Esophagus squamous epithelium (tissue), 5 donors: Measurements from ENCODE around the gene LRRN2. TPM values are rescaled to one million over a fixed set of nuclear protein-coding genes. Genes with fewer than 3 reads are reported as not detected.
A peak's percentile ranks its signal among the peaks of the same experiment; 100 is the strongest.

Source experiments
- DNase-seq: peaks from one replicate; lab custom pipeline; 2025; lab: John Stamatoyannopoulos, UW
- H3K27ac ChIP-seq, 4 donors: fragments of 200-600 bp; sonication (generic); one replicate each; pipeline ENCODE4 v1.5.1; 2016 to 2019; ENCODE audit warnings: mild to moderate bottlenecking in 1 of 4
- H3K27me3 ChIP-seq, 4 donors: fragments of 200-600 bp; sonication (generic); 1 replicate in 3 of 4; 2 replicates in 1 of 4; pipeline versions ENCODE4 v1.5.1 to v1.6.0; 2017 to 2021; ENCODE audit warnings: antibody characterized with exemption in 1 of 4
- H3K36me3 ChIP-seq, 3 donors: fragments of 200-600 bp; sonication (generic); one replicate each; pipeline ENCODE4 v1.5.1; 2016 to 2019
- H3K4me1 ChIP-seq, 3 donors: fragments of 200-600 bp; sonication (generic); one replicate each; pipeline ENCODE4 v1.5.1; 2017 to 2019
- H3K4me3 ChIP-seq, 4 donors: fragments of 200-600 bp; sonication (generic); 1 replicate in 3 of 4; 2 replicates in 1 of 4; pipeline ENCODE4 v1.5.1; 2016 to 2019; ENCODE audit warnings: mild to moderate bottlenecking in 2 of 4, moderate library complexity in 1 of 4
- H3K9me3 ChIP-seq, 3 donors: fragments of 200-600 bp; sonication (generic); one replicate each; pipeline ENCODE4 v1.5.1; 2016 to 2019
- CTCF ChIP-seq, 6 experiments: fragments of 450-650 bp in 4 of 6; fragments of 200-600 bp in 2 of 6; sonication (generic) in 2 of 6; IDR thresholded peaks; one replicate each; pipeline ENCODE4 v1.5.1; 2016 to 2019; ENCODE audit warnings: antibody characterized with exemption in 6 of 6, mild to moderate bottlenecking in 4 of 6, moderate library complexity in 4 of 6
- POLR2A ChIP-seq, 4 donors: fragments of 450-650 bp; IDR thresholded peaks; one replicate each; pipeline ENCODE4 v1.6.1; 2017; ENCODE audit warnings: antibody characterized with exemption in 4 of 4, mild to moderate bottlenecking in 4 of 4, moderate library complexity in 3 of 4
- WGBS, 2 donors: methylation state at CpG; one replicate each; pipeline ENCODE4 v1.1.5; 2018; 5-methylcytosine and 5-hydroxymethylcytosine counted together
- intact Hi-C: fragments of 100-400 bp; cut with DNase I; formaldehyde crosslinking; loops from one replicate; pipeline ENCODE4 v1.15.0; 2022
- total RNA-seq, 4 donors: library from RNA; depleted of rRNA; stranded (reverse); fragments of >200 nt; gene quantifications; one replicate each; pipeline ENCODE4 v1.1.0, GENCODE V29; 2016
- donor health status: DM: yes; HTN: yes; CAD: no.

Gene LRRN2
- total RNA-seq: 1 to 10 TPM in 3 of 4 donors, under 1 TPM in 1; 0.18 to 1.8 (median 1.5) TPM

GRCh38 chr1:204685236-204686006 lies at the start of gene LRRN2:
Gene LRRN2 (minus strand): TSS chr1:204685738. CDS start chr1:204619992, 65,746 bp downstream.
- TF ChIP-seq POLR2A (IDR thresholded peaks at IDR 0.05): no peak
- TF ChIP-seq CTCF (IDR thresholded peaks at IDR 0.05): no peak
- intact Hi-C loops: no loop called here
- 2 to 60% methylated on average over 1 to 20 of the region's 84 CpGs for WGBS, 2 donors

DNA sequence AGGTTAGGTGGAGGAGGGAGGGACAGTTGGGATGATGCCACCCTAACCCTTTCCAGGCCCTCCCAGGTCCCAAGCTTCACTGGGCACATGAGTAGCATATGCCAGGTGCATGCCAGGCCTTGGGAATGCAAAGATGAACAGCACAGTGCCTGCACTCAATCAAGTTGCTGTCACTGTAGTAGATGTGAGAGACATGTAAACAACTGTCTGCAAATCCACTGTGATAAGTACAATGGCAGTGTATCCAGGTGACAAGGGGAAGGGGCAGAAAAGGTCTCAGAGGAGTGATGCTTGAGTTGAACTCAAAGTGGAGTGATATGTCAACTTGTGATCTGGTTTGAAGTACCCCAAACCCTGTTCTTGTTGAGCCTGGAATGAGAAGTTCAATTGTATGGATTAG lies 49.5 kb upstream of the LRRN2 start:
- peaks cover 0 to 86% (median 0%) of the 10 kb centered on the region in 4 donors for H3K27me3 ChIP-seq
- no peak for TF ChIP-seq CTCF (IDR thresholded peaks at IDR 0.05)
- no peak for TF ChIP-seq POLR2A (IDR thresholded peaks at IDR 0.05)
- intact Hi-C loops: no loop called here
- peaks cover 0 to 9% (median 0%) of the 10 kb centered on the region in 3 donors for H3K9me3 ChIP-seq
- peaks cover 0 to 13% (median 0%) of the 10 kb centered on the region in 3 donors for H3K4me1 ChIP-seq
- H3K36me3 ChIP-seq: no peaks in the 10 kb centered on the region
- H3K27ac ChIP-seq: no peak overlapping the region
- H3K4me3 ChIP-seq: no peak overlapping the region
- DNase-seq: no peak

More at GRCh38 chr1:204685236-204686006, at the start of gene LRRN2:
- peak within 1 kb of the TSS; percentile 35 to 69 (median 48) for H3K4me3 ChIP-seq
- no peaks in the 10 kb centered on the region for H3K9me3 ChIP-seq
- no peak for DNase-seq
- peaks cover 0 to 75% (median 0%) of the 10 kb centered on the region in 4 donors for H3K27me3 ChIP-seq
- no peaks in the 10 kb centered on the region for H3K36me3 ChIP-seq
- peaks cover 4 to 22% (median 13%) of the 10 kb centered on the region in 3 donors for H3K4me1 ChIP-seq
- peak within 1 kb of the TSS in 1 of 4 donors; percentile 29 for H3K27ac ChIP-seq

DNA sequence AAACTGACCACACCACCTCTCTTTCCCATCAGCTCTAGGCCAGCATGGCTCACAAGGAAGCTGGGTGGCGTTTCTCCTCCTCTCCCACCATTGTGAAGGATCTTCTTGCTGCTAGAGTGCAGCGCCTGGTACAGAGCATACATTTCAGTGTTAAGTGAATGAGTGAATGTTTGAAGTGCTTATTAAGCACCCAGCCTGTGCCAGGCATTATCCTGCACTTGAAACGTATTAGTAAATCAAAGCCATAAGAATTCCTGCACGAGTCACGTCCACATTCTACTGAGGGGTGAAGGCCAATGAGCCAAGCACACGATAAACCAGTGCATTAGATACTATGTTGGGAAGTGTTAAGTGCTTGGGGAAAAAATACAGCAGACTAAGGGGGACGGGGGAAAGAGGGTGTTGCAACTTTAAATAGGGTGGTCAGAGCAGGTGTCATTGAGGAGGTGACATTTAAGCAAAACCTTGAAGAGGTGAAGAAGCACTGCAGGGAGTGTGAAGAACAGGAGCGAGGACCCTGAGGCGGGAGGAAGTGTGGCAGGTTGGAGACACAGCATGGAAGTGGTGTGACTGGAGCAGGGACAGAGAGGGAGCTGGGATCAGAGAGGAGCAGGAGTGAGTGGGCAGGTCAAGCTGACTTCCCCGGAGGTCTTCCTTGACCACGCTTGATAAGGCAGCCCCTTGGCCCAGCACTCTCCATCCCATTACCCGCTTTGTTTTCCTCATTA lies 48.5 kb upstream of the LRRN2 start:
- no peaks in the 10 kb centered on the region for H3K36me3 ChIP-seq
- 75 to 85% methylated on average over 12 of the region's 12 CpGs for WGBS, 2 donors
- peaks cover 0 to 85% (median 0%) of the 10 kb centered on the region in 4 donors for H3K27me3 ChIP-seq
- no peak for TF ChIP-seq CTCF (IDR thresholded peaks at IDR 0.05)
- H3K4me3 ChIP-seq: no peak overlapping the region
- H3K9me3 ChIP-seq: peaks cover 0 to 9% (median 0%) of the 10 kb centered on the region in 3 donors
- DNase-seq: no peak
- intact Hi-C loops: no loop called here
- no peak overlapping the region for H3K27ac ChIP-seq
- H3K4me1 ChIP-seq: peaks cover 0 to 13% (median 0%) of the 10 kb centered on the region in 3 donors

- Histone ChIP-seq H3K27me3 (peaks cover 0 to 85% (median 0%) of the 10 kb centered on the region in 4 donors), H3K4me3 (no peak overlapping the region), H3K9me3 (peaks cover 0 to 2% (median 0%) of the 10 kb centered on the region in 3 donors), H3K4me1 (peaks cover 0 to 14% (median 0%) of the 10 kb centered on the region in 3 donors), H3K27ac (no peak overlapping the region), H3K36me3 (no peaks in the 10 kb centered on the region)
- WGBS, 2 donors: 84 to 93% methylated on average over 3 of the region's 4 CpGs
- intact Hi-C loops: no loop called here
- no peak for TF ChIP-seq CTCF (IDR thresholded peaks at IDR 0.05)
- TF ChIP-seq POLR2A (IDR thresholded peaks at IDR 0.05): no peak
- no peak for DNase-seq
These were observed 47.8 kb upstream of the LRRN2 start for GRCh38 chr1:204733289-204733688.
